K562 (cell line): ENCODE measurements around the gene HACE1. TPM values are rescaled to one million over a fixed set of nuclear protein-coding genes. Genes with fewer than 3 reads are reported as not detected.

ENCODE experiments used
- KDM2B ChIP-seq: fragments of 250-450 bp; sonication (Bioruptor Pico); IDR thresholded peaks from 2 replicates; pipeline ENCODE4 v1.8.0; 2021; ENCODE audit warnings: mild to moderate bottlenecking, moderate library complexity
- RNF2 ChIP-seq: sonication (generic); IDR thresholded peaks from 2 replicates; pipeline ENCODE4 v1.6.1; 2016
- SIX5 ChIP-seq, 2 experiments: IDR thresholded peaks; 2 replicates each; pipeline ENCODE4 v1.6.1; 2011; ENCODE audit warnings: low read length in 2 of 2, borderline replicate concordance in 1 of 2, low read depth in 1 of 2, mild to moderate bottlenecking in 1 of 2, moderate library complexity in 1 of 2; ENCODE audit not compliant: insufficient read depth in 1 of 2
- SMAD1 ChIP-seq: fragments of 150-350 bp; IDR thresholded peaks from 2 replicates; pipeline ENCODE4 v1.6.1; 2014; ENCODE audit warnings: low read length, low read depth; ENCODE audit not compliant: partially characterized antibody
- TCF3 ChIP-seq: sonication (generic); formaldehyde crosslinking; IDR thresholded peaks from 2 replicates; pipeline ENCODE4 v1.4.0; 2020; ENCODE audit warnings: mild to moderate bottlenecking, missing genetic modification reagents
- TCF7 ChIP-seq: sonication (generic); IDR thresholded peaks from 2 replicates; pipeline ENCODE4 v1.6.1; 2016; ENCODE audit warnings: antibody characterized with exemption, borderline replicate concordance
- U2AF1 ChIP-seq: fragments of 200-400 bp; formaldehyde crosslinking; optimal IDR thresholded peaks from 2 replicates; pipeline ENCODE3; 2017; ENCODE audit warnings: mild to moderate bottlenecking, low read depth, low read length, moderate library complexity
- ZNF263 ChIP-seq: sonication (generic); formaldehyde crosslinking; IDR thresholded peaks from 2 replicates; pipeline ENCODE4 v1.8.0; 2022; ENCODE audit warnings: mild to moderate bottlenecking, missing genetic modification reagents, borderline replicate concordance
- polyA plus RNA-seq, 8 experiments: library from polyadenylated mRNA; depleted of rRNA in 4 of 8; stranded (reverse) in 5 of 8; unstranded in 3 of 8; fragments of >200 nt; fragmentation: Nextera tagmentation in 2 of 8; fragmentation: Illumina TruSeq in 1 of 8; extraction: Ambion mirVana in 2 of 8; extraction: Trizol in 1 of 8; gene quantifications; 2 replicates each; pipeline versions ENCODE4 v1.2.1 to v1.2.3, GENCODE V29; 2011 to 2014; ENCODE audit warnings: inconsistent platforms in 1 of 8, missing spikeins in 1 of 8
- total RNA-seq, 7 experiments: library from RNA; depleted of rRNA in 6 of 7; stranded (reverse); fragments of >200 nt in 6 of 7; fragmentation: Illumina TruSeq in 2 of 7; extraction: Trizol in 2 of 7; gene quantifications; 2 replicates each; pipeline versions ENCODE4 v1.2.1 to v1.2.3, GENCODE V29; 2011 to 2021; ENCODE audit warnings: low replicate concordance in 1 of 7
- TF ChIP-seq, protein P1 (sequence below), 2 experiments: fragments of 450-650 bp; IDR thresholded peaks; 2 replicates each; pipeline ENCODE4 v1.6.1; 2018; ENCODE audit warnings: mild to moderate bottlenecking in 2 of 2, low read depth in 1 of 2; ENCODE audit not compliant: partially characterized antibody in 2 of 2
- TF ChIP-seq, protein P2 (sequence below): sonication (generic); formaldehyde crosslinking; IDR thresholded peaks from 2 replicates; pipeline ENCODE4 v1.8.1; 2023; ENCODE audit warnings: missing genetic modification reagents, mild to moderate bottlenecking, borderline replicate concordance
- TF ChIP-seq, protein P3 (sequence below): fragments of 450-650 bp; IDR thresholded peaks from 2 replicates; pipeline ENCODE4 v1.6.1; 2014; ENCODE audit warnings: low read depth, mild to moderate bottlenecking, moderate library complexity, borderline replicate concordance
- TF ChIP-seq, protein P4 (sequence below): sonication (generic); formaldehyde crosslinking; IDR thresholded peaks from 2 replicates; pipeline ENCODE4 v1.8.1; 2023; ENCODE audit warnings: mild to moderate bottlenecking, missing genetic modification reagents

The HACE1 gene
- total and polyA plus RNA-seq, 9 of the 15 experiments (the other 6 are each of a cell fraction or from before 2014, with no cell fraction given), result 3.6 to 19.9 (median 9.1) TPM

DNA sequence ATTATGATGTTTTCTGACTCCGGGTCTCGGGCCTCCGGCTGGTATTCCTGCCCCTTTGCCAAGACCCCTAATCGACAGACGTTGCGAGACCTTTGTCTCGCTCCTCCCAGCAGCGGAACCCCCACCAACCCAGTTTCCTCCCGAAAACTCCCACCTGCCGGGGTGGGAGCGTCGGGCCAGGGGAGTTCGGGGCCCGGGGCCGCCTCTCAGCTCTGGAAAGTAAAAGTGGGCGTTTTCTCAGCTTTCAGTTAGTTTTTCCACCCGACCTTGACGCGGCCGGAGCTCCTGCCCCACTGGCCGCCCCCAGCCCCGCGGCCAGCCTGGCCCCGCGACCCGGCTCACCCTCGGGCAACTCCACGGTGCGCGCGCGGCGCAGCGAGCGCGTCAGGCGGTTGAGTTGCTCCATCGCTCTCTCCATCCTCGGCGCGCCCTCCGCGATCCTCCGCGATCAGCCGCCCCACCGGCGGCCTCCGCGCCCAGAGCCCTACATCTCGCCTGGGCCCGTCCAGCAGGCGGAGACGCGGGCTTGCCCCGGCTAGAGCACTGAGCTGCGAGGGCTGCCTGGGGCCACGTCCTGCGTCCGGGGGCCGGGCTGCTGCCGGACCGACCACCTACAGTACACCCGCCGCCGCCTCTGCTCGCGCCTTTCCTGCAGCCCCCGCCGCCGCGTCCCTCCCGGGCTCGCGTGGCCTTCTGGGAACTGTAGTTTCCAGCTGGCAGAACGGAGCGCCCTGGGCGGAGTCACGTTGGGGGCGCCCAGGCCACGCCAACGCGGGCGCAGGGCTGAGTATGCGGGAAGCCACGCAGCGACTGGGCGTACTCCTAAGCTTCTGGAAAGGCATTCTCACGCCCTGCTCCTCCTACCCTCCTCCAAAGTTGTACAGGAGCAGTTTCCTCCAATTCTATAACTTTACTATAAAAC lies at the start of gene HACE1 (continued):
- TF ChIP-seq, protein P1, sequence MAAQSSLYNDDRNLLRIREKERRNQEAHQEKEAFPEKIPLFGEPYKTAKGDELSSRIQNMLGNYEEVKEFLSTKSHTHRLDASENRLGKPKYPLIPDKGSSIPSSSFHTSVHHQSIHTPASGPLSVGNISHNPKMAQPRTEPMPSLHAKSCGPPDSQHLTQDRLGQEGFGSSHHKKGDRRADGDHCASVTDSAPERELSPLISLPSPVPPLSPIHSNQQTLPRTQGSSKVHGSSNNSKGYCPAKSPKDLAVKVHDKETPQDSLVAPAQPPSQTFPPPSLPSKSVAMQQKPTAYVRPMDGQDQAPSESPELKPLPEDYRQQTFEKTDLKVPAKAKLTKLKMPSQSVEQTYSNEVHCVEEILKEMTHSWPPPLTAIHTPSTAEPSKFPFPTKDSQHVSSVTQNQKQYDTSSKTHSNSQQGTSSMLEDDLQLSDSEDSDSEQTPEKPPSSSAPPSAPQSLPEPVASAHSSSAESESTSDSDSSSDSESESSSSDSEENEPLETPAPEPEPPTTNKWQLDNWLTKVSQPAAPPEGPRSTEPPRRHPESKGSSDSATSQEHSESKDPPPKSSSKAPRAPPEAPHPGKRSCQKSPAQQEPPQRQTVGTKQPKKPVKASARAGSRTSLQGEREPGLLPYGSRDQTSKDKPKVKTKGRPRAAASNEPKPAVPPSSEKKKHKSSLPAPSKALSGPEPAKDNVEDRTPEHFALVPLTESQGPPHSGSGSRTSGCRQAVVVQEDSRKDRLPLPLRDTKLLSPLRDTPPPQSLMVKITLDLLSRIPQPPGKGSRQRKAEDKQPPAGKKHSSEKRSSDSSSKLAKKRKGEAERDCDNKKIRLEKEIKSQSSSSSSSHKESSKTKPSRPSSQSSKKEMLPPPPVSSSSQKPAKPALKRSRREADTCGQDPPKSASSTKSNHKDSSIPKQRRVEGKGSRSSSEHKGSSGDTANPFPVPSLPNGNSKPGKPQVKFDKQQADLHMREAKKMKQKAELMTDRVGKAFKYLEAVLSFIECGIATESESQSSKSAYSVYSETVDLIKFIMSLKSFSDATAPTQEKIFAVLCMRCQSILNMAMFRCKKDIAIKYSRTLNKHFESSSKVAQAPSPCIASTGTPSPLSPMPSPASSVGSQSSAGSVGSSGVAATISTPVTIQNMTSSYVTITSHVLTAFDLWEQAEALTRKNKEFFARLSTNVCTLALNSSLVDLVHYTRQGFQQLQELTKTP (IDR thresholded peaks at IDR 0.05; ENCODE audit: low read depth in 1 of 2, partially characterized antibody in 2 of 2), result peak in 1 of 2 experiments; percentile 77
- TF ChIP-seq U2AF1 (peak; percentile 79), RNF2 (0 out of 2 replicates have a peak, but pooled peaks have one; percentile 32), TCF7 (no peak), SMAD1 (no peak), SIX5 (IDR thresholded peaks at IDR 0.05; ENCODE audit: borderline replicate concordance in 1 of 2, insufficient read depth in 1 of 2, low read depth in 1 of 2, low read length in 2 of 2) (peak; percentile 56 to 72), TCF3 (peak; percentile 20; the same call in 1 of the 2 replicates), ZNF263 (CRISPR knock-in tag) (peak; percentile 35; the same call in 1 of the 2 replicates), KDM2B (CRISPR knock-in tag) (no peak)
- TF ChIP-seq, protein P2, sequence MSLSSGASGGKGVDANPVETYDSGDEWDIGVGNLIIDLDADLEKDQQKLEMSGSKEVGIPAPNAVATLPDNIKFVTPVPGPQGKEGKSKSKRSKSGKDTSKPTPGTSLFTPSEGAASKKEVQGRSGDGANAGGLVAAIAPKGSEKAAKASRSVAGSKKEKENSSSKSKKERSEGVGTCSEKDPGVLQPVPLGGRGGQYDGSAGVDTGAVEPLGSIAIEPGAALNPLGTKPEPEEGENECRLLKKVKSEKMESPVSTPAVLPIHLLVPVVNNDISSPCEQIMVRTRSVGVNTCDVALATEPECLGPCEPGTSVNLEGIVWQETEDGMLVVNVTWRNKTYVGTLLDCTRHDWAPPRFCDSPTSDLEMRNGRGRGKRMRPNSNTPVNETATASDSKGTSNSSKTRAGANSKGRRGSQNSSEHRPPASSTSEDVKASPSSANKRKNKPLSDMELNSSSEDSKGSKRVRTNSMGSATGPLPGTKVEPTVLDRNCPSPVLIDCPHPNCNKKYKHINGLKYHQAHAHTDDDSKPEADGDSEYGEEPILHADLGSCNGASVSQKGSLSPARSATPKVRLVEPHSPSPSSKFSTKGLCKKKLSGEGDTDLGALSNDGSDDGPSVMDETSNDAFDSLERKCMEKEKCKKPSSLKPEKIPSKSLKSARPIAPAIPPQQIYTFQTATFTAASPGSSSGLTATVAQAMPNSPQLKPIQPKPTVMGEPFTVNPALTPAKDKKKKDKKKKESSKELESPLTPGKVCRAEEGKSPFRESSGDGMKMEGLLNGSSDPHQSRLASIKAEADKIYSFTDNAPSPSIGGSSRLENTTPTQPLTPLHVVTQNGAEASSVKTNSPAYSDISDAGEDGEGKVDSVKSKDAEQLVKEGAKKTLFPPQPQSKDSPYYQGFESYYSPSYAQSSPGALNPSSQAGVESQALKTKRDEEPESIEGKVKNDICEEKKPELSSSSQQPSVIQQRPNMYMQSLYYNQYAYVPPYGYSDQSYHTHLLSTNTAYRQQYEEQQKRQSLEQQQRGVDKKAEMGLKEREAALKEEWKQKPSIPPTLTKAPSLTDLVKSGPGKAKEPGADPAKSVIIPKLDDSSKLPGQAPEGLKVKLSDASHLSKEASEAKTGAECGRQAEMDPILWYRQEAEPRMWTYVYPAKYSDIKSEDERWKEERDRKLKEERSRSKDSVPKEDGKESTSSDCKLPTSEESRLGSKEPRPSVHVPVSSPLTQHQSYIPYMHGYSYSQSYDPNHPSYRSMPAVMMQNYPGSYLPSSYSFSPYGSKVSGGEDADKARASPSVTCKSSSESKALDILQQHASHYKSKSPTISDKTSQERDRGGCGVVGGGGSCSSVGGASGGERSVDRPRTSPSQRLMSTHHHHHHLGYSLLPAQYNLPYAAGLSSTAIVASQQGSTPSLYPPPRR (CRISPR knock-in tag), result no peak
- TF ChIP-seq, protein P3, sequence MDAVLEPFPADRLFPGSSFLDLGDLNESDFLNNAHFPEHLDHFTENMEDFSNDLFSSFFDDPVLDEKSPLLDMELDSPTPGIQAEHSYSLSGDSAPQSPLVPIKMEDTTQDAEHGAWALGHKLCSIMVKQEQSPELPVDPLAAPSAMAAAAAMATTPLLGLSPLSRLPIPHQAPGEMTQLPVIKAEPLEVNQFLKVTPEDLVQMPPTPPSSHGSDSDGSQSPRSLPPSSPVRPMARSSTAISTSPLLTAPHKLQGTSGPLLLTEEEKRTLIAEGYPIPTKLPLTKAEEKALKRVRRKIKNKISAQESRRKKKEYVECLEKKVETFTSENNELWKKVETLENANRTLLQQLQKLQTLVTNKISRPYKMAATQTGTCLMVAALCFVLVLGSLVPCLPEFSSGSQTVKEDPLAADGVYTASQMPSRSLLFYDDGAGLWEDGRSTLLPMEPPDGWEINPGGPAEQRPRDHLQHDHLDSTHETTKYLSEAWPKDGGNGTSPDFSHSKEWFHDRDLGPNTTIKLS, result peak; percentile 95
- TF ChIP-seq, protein P4, sequence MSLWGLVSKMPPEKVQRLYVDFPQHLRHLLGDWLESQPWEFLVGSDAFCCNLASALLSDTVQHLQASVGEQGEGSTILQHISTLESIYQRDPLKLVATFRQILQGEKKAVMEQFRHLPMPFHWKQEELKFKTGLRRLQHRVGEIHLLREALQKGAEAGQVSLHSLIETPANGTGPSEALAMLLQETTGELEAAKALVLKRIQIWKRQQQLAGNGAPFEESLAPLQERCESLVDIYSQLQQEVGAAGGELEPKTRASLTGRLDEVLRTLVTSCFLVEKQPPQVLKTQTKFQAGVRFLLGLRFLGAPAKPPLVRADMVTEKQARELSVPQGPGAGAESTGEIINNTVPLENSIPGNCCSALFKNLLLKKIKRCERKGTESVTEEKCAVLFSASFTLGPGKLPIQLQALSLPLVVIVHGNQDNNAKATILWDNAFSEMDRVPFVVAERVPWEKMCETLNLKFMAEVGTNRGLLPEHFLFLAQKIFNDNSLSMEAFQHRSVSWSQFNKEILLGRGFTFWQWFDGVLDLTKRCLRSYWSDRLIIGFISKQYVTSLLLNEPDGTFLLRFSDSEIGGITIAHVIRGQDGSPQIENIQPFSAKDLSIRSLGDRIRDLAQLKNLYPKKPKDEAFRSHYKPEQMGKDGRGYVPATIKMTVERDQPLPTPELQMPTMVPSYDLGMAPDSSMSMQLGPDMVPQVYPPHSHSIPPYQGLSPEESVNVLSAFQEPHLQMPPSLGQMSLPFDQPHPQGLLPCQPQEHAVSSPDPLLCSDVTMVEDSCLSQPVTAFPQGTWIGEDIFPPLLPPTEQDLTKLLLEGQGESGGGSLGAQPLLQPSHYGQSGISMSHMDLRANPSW (CRISPR knock-in tag), result no peak
